HepG2 (cell line): ENCODE results near the gene SND1. TPM values are rescaled to one million over a fixed set of nuclear protein-coding genes. Genes with fewer than 3 reads are reported as not detected.

Experiments used
- CEBPB ChIP-seq: IDR thresholded peaks from 2 replicates; pipeline ENCODE4 v1.6.1; 2011; ENCODE audit warnings: low read depth, low read length, improper control_type of control experiment, borderline replicate concordance
- EED ChIP-seq: sonication (generic); formaldehyde crosslinking; IDR thresholded peaks from 2 replicates; pipeline ENCODE4 v1.5.0; 2020; ENCODE audit warnings: mild to moderate bottlenecking, missing genetic modification reagents
- HDAC6 ChIP-seq: fragments of 200-600 bp; sonication (generic); IDR thresholded peaks from 2 replicates; pipeline ENCODE4 v1.7.0; 2017; ENCODE audit warnings: mild to moderate bottlenecking, antibody characterized with exemption, low read length, low read depth
- PRMT3 ChIP-seq: sonication (generic); formaldehyde crosslinking; IDR thresholded peaks from 2 replicates; pipeline ENCODE4 v1.8.1; 2022; ENCODE audit warnings: low read depth, mild to moderate bottlenecking, moderate library complexity, missing genetic modification reagents, borderline replicate concordance
- ZFYVE20 ChIP-seq: sonication (generic); formaldehyde crosslinking; IDR thresholded peaks from 2 replicates; pipeline ENCODE4 v1.8.0; 2023; ENCODE audit warnings: low read depth, mild to moderate bottlenecking, moderate library complexity, missing genetic modification reagents, borderline replicate concordance
- ZNF33B ChIP-seq: sonication (generic); formaldehyde crosslinking; IDR thresholded peaks from 2 replicates; pipeline ENCODE4 v1.5.1; 2020; ENCODE audit warnings: mild to moderate bottlenecking, missing genetic modification reagents
- ZNF773 ChIP-seq: sonication (generic); formaldehyde crosslinking; IDR thresholded peaks from 2 replicates; pipeline ENCODE4 v1.4.0; 2020; ENCODE audit warnings: missing genetic modification reagents, borderline replicate concordance
- polyA plus RNA-seq, 8 experiments: library from polyadenylated mRNA; depleted of rRNA in 3 of 8; stranded (reverse) in 7 of 8; unstranded in 1 of 8; fragments of >200 nt; fragmentation: Illumina TruSeq in 4 of 8; extraction: Trizol in 4 of 8; gene quantifications; 2 replicates each; pipeline versions ENCODE4 v1.2.1 to v1.2.3, GENCODE V29; 2011 to 2016; ENCODE audit warnings: low read depth in 4 of 8, missing spikeins in 1 of 8, mixed read lengths in 1 of 8; ENCODE audit not compliant: insufficient read depth in 1 of 8
- total RNA-seq, 5 experiments: library from RNA; depleted of rRNA; stranded (reverse); fragments of >200 nt; fragmentation: Illumina TruSeq; extraction: Trizol; gene quantifications; 2 replicates each; pipeline ENCODE4 v1.2.3, GENCODE V29; 2016; ENCODE audit warnings: low read depth in 1 of 5
- TF ChIP-seq, protein P1 (sequence below): sonication (generic); formaldehyde crosslinking; IDR thresholded peaks from 2 replicates; pipeline ENCODE4 v1.5.0; 2020; ENCODE audit warnings: mild to moderate bottlenecking, missing genetic modification reagents, borderline replicate concordance
- TF ChIP-seq, protein P2 (sequence below): sonication (generic); formaldehyde crosslinking; IDR thresholded peaks from 2 replicates; pipeline ENCODE4 v1.5.0; 2020; ENCODE audit warnings: missing genetic modification reagents, mild to moderate bottlenecking, borderline replicate concordance
- TF ChIP-seq, protein P3 (sequence below): sonication (generic); formaldehyde crosslinking; conservative IDR thresholded peaks from 2 replicates; pipeline ENCODE4 v1.5.0; 2020; ENCODE audit warnings: missing genetic modification reagents
- TF ChIP-seq, protein P4 (sequence below): sonication (generic); formaldehyde crosslinking; IDR thresholded peaks from 2 replicates; pipeline ENCODE4 v1.4.0; 2020; ENCODE audit warnings: low read depth, mild to moderate bottlenecking, missing genetic modification reagents

Gene SND1
- total and polyA plus RNA-seq, 2 of the 13 experiments (the other 11 are each of a cell fraction or from before 2014, with no cell fraction given): 110 to 182 TPM

DNA sequence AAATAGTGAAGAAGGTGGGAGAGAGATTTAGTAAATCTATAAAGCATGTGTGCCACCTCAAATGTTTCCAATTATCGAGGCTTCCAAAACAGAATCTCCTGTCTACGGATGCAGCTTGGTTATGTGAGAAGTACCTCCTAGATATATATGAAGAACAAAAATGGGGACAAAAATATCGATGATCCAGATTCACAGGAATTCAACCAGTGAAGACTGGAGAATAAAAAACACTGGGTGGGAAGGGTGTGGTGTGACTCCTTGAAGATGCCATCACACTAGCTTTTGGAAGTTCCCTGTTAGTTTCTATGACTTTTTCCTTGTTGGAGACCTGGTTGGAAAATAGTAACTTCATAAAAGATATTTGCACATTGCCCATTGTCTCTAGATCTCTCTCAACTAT, 226.8 kb downstream of the SND1 start (continued):
- TF ChIP-seq, protein P1, sequence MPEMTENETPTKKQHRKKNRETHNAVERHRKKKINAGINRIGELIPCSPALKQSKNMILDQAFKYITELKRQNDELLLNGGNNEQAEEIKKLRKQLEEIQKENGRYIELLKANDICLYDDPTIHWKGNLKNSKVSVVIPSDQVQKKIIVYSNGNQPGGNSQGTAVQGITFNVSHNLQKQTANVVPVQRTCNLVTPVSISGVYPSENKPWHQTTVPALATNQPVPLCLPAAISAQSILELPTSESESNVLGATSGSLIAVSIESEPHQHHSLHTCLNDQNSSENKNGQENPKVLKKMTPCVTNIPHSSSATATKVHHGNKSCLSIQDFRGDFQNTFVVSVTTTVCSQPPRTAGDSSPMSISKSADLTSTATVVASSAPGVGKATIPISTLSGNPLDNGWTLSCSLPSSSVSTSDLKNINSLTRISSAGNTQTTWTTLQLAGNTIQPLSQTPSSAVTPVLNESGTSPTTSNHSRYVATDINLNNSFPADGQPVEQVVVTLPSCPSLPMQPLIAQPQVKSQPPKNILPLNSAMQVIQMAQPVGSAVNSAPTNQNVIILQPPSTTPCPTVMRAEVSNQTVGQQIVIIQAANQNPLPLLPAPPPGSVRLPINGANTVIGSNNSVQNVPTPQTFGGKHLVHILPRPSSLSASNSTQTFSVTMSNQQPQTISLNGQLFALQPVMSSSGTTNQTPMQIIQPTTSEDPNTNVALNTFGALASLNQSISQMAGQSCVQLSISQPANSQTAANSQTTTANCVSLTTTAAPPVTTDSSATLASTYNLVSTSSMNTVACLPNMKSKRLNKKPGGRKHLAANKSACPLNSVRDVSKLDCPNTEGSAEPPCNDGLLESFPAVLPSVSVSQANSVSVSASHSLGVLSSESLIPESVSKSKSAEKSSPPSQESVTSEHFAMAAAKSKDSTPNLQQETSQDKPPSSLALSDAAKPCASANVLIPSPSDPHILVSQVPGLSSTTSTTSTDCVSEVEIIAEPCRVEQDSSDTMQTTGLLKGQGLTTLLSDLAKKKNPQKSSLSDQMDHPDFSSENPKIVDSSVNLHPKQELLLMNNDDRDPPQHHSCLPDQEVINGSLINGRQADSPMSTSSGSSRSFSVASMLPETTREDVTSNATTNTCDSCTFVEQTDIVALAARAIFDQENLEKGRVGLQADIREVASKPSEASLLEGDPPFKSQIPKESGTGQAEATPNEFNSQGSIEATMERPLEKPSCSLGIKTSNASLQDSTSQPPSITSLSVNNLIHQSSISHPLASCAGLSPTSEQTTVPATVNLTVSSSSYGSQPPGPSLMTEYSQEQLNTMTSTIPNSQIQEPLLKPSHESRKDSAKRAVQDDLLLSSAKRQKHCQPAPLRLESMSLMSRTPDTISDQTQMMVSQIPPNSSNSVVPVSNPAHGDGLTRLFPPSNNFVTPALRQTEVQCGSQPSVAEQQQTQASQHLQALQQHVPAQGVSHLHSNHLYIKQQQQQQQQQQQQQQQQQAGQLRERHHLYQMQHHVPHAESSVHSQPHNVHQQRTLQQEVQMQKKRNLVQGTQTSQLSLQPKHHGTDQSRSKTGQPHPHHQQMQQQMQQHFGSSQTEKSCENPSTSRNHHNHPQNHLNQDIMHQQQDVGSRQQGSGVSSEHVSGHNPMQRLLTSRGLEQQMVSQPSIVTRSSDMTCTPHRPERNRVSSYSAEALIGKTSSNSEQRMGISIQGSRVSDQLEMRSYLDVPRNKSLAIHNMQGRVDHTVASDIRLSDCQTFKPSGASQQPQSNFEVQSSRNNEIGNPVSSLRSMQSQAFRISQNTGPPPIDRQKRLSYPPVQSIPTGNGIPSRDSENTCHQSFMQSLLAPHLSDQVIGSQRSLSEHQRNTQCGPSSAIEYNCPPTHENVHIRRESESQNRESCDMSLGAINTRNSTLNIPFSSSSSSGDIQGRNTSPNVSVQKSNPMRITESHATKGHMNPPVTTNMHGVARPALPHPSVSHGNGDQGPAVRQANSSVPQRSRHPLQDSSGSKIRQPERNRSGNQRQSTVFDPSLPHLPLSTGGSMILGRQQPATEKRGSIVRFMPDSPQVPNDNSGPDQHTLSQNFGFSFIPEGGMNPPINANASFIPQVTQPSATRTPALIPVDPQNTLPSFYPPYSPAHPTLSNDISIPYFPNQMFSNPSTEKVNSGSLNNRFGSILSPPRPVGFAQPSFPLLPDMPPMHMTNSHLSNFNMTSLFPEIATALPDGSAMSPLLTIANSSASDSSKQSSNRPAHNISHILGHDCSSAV (CRISPR knock-in tag): no peak
- no peak for TF ChIP-seq PRMT3 (CRISPR knock-in tag)
- no peak for TF ChIP-seq EED (CRISPR knock-in tag)
- TF ChIP-seq ZNF773 (CRISPR knock-in tag): no peak
- TF ChIP-seq, protein P2, sequence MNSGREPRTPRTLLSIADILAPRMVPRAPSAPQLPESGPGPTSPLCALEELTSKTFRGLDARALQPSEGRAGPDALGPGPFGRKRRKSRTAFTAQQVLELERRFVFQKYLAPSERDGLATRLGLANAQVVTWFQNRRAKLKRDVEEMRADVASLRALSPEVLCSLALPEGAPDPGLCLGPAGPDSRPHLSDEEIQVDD: no peak
- TF ChIP-seq ZNF33B (CRISPR knock-in tag): no peak
- TF ChIP-seq, protein P3, sequence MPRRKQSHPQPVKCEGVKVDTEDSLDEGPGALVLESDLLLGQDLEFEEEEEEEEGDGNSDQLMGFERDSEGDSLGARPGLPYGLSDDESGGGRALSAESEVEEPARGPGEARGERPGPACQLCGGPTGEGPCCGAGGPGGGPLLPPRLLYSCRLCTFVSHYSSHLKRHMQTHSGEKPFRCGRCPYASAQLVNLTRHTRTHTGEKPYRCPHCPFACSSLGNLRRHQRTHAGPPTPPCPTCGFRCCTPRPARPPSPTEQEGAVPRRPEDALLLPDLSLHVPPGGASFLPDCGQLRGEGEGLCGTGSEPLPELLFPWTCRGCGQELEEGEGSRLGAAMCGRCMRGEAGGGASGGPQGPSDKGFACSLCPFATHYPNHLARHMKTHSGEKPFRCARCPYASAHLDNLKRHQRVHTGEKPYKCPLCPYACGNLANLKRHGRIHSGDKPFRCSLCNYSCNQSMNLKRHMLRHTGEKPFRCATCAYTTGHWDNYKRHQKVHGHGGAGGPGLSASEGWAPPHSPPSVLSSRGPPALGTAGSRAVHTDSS (CRISPR knock-in tag): no peak
- TF ChIP-seq CEBPB: no peak
- TF ChIP-seq, protein P4, sequence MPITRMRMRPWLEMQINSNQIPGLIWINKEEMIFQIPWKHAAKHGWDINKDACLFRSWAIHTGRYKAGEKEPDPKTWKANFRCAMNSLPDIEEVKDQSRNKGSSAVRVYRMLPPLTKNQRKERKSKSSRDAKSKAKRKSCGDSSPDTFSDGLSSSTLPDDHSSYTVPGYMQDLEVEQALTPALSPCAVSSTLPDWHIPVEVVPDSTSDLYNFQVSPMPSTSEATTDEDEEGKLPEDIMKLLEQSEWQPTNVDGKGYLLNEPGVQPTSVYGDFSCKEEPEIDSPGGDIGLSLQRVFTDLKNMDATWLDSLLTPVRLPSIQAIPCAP (CRISPR knock-in tag): no peak
- no peak for TF ChIP-seq HDAC6
- TF ChIP-seq ZFYVE20: no peak
